Fibroblast of skin of right biceps (primary cell): ENCODE data around the gene ILKAP.
A peak's percentile ranks its signal among the peaks of the same experiment; 100 is the strongest.

Experiments used
- DNase-seq: peaks from one replicate; pipeline ENCODE4 v3.0.0-alpha.2; 2013

The ILKAP gene

GRCh38 chr2:238133499-238134392 lies 69.7 kb downstream of the ILKAP start:
- DNase-seq = no peak

- DNase-seq = no peak
Measured at GRCh38 chr2:238132463-238133450, 70.7 kb downstream of the ILKAP start.

- DNase-seq = no peak
Measured at GRCh38 chr2:238131761-238132462, 71.6 kb downstream of the ILKAP start.

GRCh38 chr2:238130696-238131628 lies 72.5 kb downstream of the ILKAP start:
- DNase-seq = no peak

- DNase-seq = no peak
Measured at GRCh38 chr2:238130111-238130695, 73.3 kb downstream of the ILKAP start.

- no peak for DNase-seq
Measured at GRCh38 chr2:238129166-238130010, 74.1 kb downstream of the ILKAP start.

- no peak for DNase-seq
Measured at GRCh38 chr2:238128534-238129001, 74.9 kb downstream of the ILKAP start.

GRCh38 chr2:238128061-238128440 lies 75.4 kb downstream of the ILKAP start:
- no peak for DNase-seq

- peak; percentile 79 for DNase-seq
Measured at GRCh38 chr2:238127165-238128060, 76.1 kb downstream of the ILKAP start.

- DNase-seq = no peak
Measured at GRCh38 chr2:238126775-238127164, 76.7 kb downstream of the ILKAP start.

- DNase-seq = no peak
Measured at GRCh38 chr2:238126338-238126737, 77.2 kb downstream of the ILKAP start.

GRCh38 chr2:238125127-238125885 lies 78.2 kb downstream of the ILKAP start:
- no peak for DNase-seq

- no peak for DNase-seq
Measured at GRCh38 chr2:238124488-238125126, 78.9 kb downstream of the ILKAP start.

GRCh38 chr2:238123991-238124470 lies 79.5 kb downstream of the ILKAP start:
- no peak for DNase-seq

GRCh38 chr2:238123218-238123971 lies 80.1 kb downstream of the ILKAP start:
- no peak for DNase-seq

- DNase-seq = no peak
Measured at GRCh38 chr2:238122287-238123217, 80.9 kb downstream of the ILKAP start.
